OCI-LY7 (cell line): ENCODE data around the gene STAC.

Source experiments
- EZH2phosphoT487 ChIP-seq: fragments of 200-600 bp; sonication (generic); IDR thresholded peaks from 2 replicates; pipeline ENCODE4 v1.6.1; 2018; ENCODE audit warnings: low read depth, borderline replicate concordance, mild to moderate bottlenecking, mixed run types, antibody characterized with exemption, low read length, moderate library complexity, mixed read lengths
- TF ChIP-seq, protein P1 (sequence below): fragments of 200-600 bp; sonication (generic); conservative IDR thresholded peaks from 2 replicates; pipeline ENCODE4 v1.5.1; 2014; ENCODE audit warnings: mild to moderate bottlenecking, antibody characterized with exemption, low read length, moderate library complexity, mixed read lengths

DNA sequence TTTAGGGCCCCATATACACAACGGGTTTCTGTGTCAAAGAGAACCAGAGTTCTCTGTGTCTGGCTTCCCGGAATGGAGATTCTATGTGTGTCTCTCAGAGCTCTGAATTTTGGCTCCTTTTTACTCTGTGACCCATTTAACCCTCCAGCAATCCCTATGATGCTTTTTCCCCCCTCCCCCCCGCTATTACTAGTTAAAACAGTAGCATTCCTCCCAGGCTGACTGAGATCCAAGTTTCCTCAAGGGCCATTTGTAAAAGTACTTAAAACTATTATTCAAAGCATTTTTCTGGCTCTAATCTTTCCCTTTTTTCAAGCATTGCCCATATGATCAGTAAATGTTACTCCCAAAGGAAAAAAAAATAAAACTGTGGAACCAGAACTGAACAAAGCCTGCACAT, 6.6 kb upstream of the STAC start:
- TF ChIP-seq, protein P1, sequence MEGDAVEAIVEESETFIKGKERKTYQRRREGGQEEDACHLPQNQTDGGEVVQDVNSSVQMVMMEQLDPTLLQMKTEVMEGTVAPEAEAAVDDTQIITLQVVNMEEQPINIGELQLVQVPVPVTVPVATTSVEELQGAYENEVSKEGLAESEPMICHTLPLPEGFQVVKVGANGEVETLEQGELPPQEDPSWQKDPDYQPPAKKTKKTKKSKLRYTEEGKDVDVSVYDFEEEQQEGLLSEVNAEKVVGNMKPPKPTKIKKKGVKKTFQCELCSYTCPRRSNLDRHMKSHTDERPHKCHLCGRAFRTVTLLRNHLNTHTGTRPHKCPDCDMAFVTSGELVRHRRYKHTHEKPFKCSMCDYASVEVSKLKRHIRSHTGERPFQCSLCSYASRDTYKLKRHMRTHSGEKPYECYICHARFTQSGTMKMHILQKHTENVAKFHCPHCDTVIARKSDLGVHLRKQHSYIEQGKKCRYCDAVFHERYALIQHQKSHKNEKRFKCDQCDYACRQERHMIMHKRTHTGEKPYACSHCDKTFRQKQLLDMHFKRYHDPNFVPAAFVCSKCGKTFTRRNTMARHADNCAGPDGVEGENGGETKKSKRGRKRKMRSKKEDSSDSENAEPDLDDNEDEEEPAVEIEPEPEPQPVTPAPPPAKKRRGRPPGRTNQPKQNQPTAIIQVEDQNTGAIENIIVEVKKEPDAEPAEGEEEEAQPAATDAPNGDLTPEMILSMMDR = no peak
- TF ChIP-seq EZH2phosphoT487 = no peak
